H9 (cell line): ENCODE results near the gene ASIC3. TPM values are rescaled to one million over a fixed set of nuclear protein-coding genes. Genes with fewer than 3 reads are reported as not detected.

Experiments
- DNase-seq: peaks from one replicate; pipeline ENCODE4 v3.0.0-alpha.2; 2017
- H2AFZ ChIP-seq: one replicate; pipeline ENCODE4 v1.6.1; 2013; ENCODE audit warnings: mild to moderate bottlenecking, low read length, control low read depth, moderate library complexity
- H2AK5ac ChIP-seq: 2 replicates; pipeline ENCODE4 v1.6.1; 2013; ENCODE audit warnings: low read length, control low read depth, mixed read lengths; ENCODE audit not compliant: insufficient read length
- H2BK120ac ChIP-seq: one replicate; pipeline ENCODE4 v1.6.1; 2013; ENCODE audit warnings: low read depth, mild to moderate bottlenecking, low read length, control low read depth, inconsistent platforms; ENCODE audit not compliant: poor library complexity, severe bottlenecking
- H2BK12ac ChIP-seq: 2 replicates; pipeline ENCODE4 v1.6.1; 2013; ENCODE audit warnings: low read length, control low read depth, mixed read lengths, low read depth; ENCODE audit not compliant: insufficient read length
- H2BK15ac ChIP-seq: 2 replicates; pipeline ENCODE4 v1.6.1; 2013; ENCODE audit warnings: low read depth, low read length, control low read depth
- H2BK20ac ChIP-seq: one replicate; pipeline ENCODE4 v1.6.1; 2013; ENCODE audit warnings: low read depth, mild to moderate bottlenecking, low read length, control low read depth, inconsistent platforms; ENCODE audit not compliant: poor library complexity, severe bottlenecking
- H2BK5ac ChIP-seq: 2 replicates; pipeline ENCODE4 v1.6.1; 2013; ENCODE audit warnings: low read length, control low read depth, mixed read lengths; ENCODE audit not compliant: insufficient read length
- H3K14ac ChIP-seq: 2 replicates; pipeline ENCODE4 v1.6.1; 2013; ENCODE audit warnings: low read length, control low read depth; ENCODE audit not compliant: insufficient read depth
- H3K18ac ChIP-seq: 2 replicates; pipeline ENCODE4 v1.6.1; 2013; ENCODE audit warnings: low read depth, mild to moderate bottlenecking, mixed read lengths, low read length, control low read depth; ENCODE audit not compliant: insufficient read length
- H3K23ac ChIP-seq: 2 replicates; pipeline ENCODE4 v1.6.1; 2013; ENCODE audit warnings: low read length, control low read depth, mixed read lengths, low read depth; ENCODE audit not compliant: insufficient read length
- H3K23me2 ChIP-seq: 2 replicates; pipeline ENCODE4 v1.6.1; 2013; ENCODE audit warnings: low read depth, mild to moderate bottlenecking, mixed read lengths, low read length, control low read depth; ENCODE audit not compliant: insufficient read length, poor library complexity, severe bottlenecking
- H3K27ac ChIP-seq: 2 replicates; pipeline ENCODE4 v1.5.1; 2013; ENCODE audit warnings: low read length, control low read depth, mixed read lengths, low read depth; ENCODE audit not compliant: insufficient read length
- H3K27me3 ChIP-seq: 2 replicates; pipeline ENCODE4 v1.6.1; 2013; ENCODE audit warnings: low read length, control low read depth, inconsistent platforms; ENCODE audit not compliant: insufficient read depth
- H3K4ac ChIP-seq: 2 replicates; pipeline ENCODE4 v1.6.1; 2013; ENCODE audit warnings: low read depth, mild to moderate bottlenecking, control low read depth, inconsistent platforms, low read length, moderate library complexity
- H3K4me1 ChIP-seq: 2 replicates; pipeline ENCODE4 v1.6.1; 2013; ENCODE audit warnings: low read length, control low read depth, inconsistent platforms; ENCODE audit not compliant: insufficient read depth
- H3K4me2 ChIP-seq: 2 replicates; pipeline ENCODE4 v1.6.1; 2013; ENCODE audit warnings: low read length, control low read depth, mixed read lengths; ENCODE audit not compliant: insufficient read length, insufficient read depth
- H3K56ac ChIP-seq: 2 replicates; pipeline ENCODE4 v1.6.1; 2013; ENCODE audit warnings: low read depth, mild to moderate bottlenecking, mixed read lengths, low read length, control low read depth; ENCODE audit not compliant: insufficient read length
- H3K79me1 ChIP-seq: 2 replicates; pipeline ENCODE4 v1.6.1; 2013; ENCODE audit warnings: low read depth, mild to moderate bottlenecking, moderate library complexity, low read length, control low read depth, inconsistent platforms; ENCODE audit not compliant: insufficient read depth, poor library complexity, severe bottlenecking
- H3K79me2 ChIP-seq: 2 replicates; pipeline ENCODE4 v1.6.1; 2013; ENCODE audit warnings: low read length, control low read depth, inconsistent platforms; ENCODE audit not compliant: insufficient read depth
- H3K9ac ChIP-seq: 2 replicates; pipeline ENCODE4 v1.6.1; 2013; ENCODE audit warnings: low read length, control low read depth, mixed read lengths; ENCODE audit not compliant: insufficient read length; ENCODE audit errors: extremely low read depth
- H3K9me3 ChIP-seq: one replicate; pipeline ENCODE4 v1.6.1; 2013; ENCODE audit warnings: low read depth, low read length, inconsistent platforms; ENCODE audit not compliant: control insufficient read depth
- H3T11ph ChIP-seq: one replicate; pipeline ENCODE4 v1.6.1; 2013; ENCODE audit warnings: mild to moderate bottlenecking, low read length, control low read depth, inconsistent platforms
- H4K20me1 ChIP-seq: one replicate; pipeline ENCODE4 v1.6.1; 2013; ENCODE audit not compliant: control insufficient read depth, insufficient read length, insufficient read depth
- H4K5ac ChIP-seq: 2 replicates; pipeline ENCODE4 v1.6.1; 2013; ENCODE audit warnings: low read depth, mild to moderate bottlenecking, mixed read lengths, low read length, control low read depth; ENCODE audit not compliant: insufficient read length
- H4K8ac ChIP-seq: replicated peaks from 2 replicates; pipeline ENCODE4 v1.6.1; 2013; ENCODE audit warnings: low read length, control low read depth, mixed read lengths, low read depth; ENCODE audit not compliant: insufficient read length
- H4K91ac ChIP-seq: 2 replicates; pipeline ENCODE4 v1.6.1; 2013; ENCODE audit warnings: low read depth, mild to moderate bottlenecking, moderate library complexity, mixed read lengths, low read length, control low read depth; ENCODE audit not compliant: insufficient read length
- H3K27ac Mint-ChIP-seq, 3 experiments: 2 replicates in 2 of 3; 3 replicates in 1 of 3; pipeline ENCODE4 v1.8.0; 2020 to 2021; ENCODE audit warnings: mixed read lengths in 3 of 3, mild to moderate bottlenecking in 1 of 3, moderate library complexity in 1 of 3
- H3K27me3 Mint-ChIP-seq: 2 replicates; pipeline ENCODE4 v1.8.0; 2021; ENCODE audit warnings: low read depth, mild to moderate bottlenecking, moderate library complexity, mixed read lengths
- H3K36me3 Mint-ChIP-seq, 3 experiments: 2 replicates in 2 of 3; 3 replicates in 1 of 3; pipeline ENCODE4 v1.8.0; 2020 to 2021; ENCODE audit warnings: low read depth in 3 of 3, mixed read lengths in 3 of 3; ENCODE audit not compliant: insufficient read depth in 1 of 3
- H3K4me1 Mint-ChIP-seq, 2 experiments: 2 replicates each; pipeline ENCODE4 v1.8.0; 2020; ENCODE audit warnings: mixed read lengths in 2 of 2
- H3K4me3 Mint-ChIP-seq, 2 experiments: 2 replicates in 1 of 2; 3 replicates in 1 of 2; pipeline ENCODE4 v1.8.0; 2020 to 2021; ENCODE audit warnings: mild to moderate bottlenecking in 2 of 2, mixed read lengths in 2 of 2, moderate library complexity in 1 of 2
- H3K9me3 Mint-ChIP-seq, 2 experiments: 2 replicates in 1 of 2; 3 replicates in 1 of 2; pipeline ENCODE4 v1.8.0; 2020; ENCODE audit warnings: mild to moderate bottlenecking in 2 of 2, mixed read lengths in 2 of 2, moderate library complexity in 1 of 2
- WGBS: extraction: QIAGEN DNeasy Blood & Tissue Kit; methylation state at CpG from one replicate; pipeline ENCODE4 v1.1.7; 2013; ENCODE audit warnings: missing lambda C conversion rate, low lambda C conversion rate, mixed read lengths; ENCODE audit not compliant: insufficient read length; ENCODE audit errors: extremely low coverage; 5-methylcytosine and 5-hydroxymethylcytosine counted together
- total RNA-seq: library from RNA; stranded (reverse); gene quantifications from 2 replicates; pipeline ENCODE4 v1.2.1, GENCODE V29; 2021
- TF ChIP-seq, protein P1 (sequence below): fragments of 200-600 bp; sonication (generic); conservative IDR thresholded peaks from 3 replicates; pipeline ENCODE4 v1.8.0; 2021; ENCODE audit warnings: antibody characterized with exemption, mild to moderate bottlenecking

ASIC3 gene
- total RNA-seq, 1 experiment from 2014 or later, result 1.7 TPM

DNA sequence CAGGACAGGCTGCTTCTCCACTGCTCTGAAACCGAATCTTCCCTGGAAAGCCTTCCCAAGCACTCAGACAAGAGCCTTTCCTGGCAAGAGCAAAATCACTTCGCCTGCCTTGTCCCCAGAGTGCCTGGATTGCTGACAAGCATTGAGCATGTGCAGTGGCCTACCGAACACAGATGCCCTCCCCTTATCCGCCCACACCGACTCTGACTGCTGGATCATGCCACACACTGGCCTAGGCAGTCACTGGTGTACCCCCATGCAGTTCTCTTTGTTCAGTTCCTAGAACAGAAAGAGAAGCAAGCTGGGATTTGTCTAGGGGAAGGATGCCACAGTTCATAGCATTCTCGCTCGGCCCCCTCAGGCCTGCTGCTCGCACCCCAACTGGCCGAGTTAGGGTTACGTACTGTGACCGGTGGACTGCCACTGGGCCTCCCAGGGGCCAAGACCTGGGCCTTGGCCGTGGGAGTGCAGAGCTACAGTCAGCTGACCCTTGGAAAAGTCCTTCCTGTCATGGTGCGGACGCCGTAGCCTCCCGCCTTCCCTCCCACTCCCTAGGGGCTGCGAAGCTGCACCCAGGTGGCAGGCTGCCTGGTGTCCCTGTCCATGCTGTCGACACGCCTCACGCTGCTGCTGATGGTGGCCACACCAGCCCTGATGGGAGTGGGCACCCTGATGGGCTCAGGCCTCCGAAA, 13.2 kb upstream of the ASIC3 start:
- peaks cover 2% of the 10 kb centered on the region; the same call in 1 of the 2 replicates for H3K27me3 Mint-ChIP-seq
- H2BK5ac ChIP-seq, result no peak overlapping the region
- H2BK20ac ChIP-seq, result no peak overlapping the region
- no peak overlapping the region for H4K91ac ChIP-seq
- H3K23me2 ChIP-seq, result no peaks in the 10 kb centered on the region
- no peak overlapping the region for H3K56ac ChIP-seq
- no peak overlapping the region for H3K4ac ChIP-seq
- no peaks in the 10 kb centered on the region for H3K79me2 ChIP-seq
- H3K4me2 ChIP-seq, result no peak overlapping the region
- no peak overlapping the region for H2AFZ ChIP-seq
- peaks cover 0 to 8% (median 4%) of the 10 kb centered on the region in 3 experiments; a peak in 4 of 7 replicates for H3K36me3 Mint-ChIP-seq
- H3K18ac ChIP-seq, result no peak overlapping the region
- H4K8ac ChIP-seq, result no peak overlapping the region
- no peaks in the 10 kb centered on the region for H3K4me1 ChIP-seq
- H3K14ac ChIP-seq, result no peak overlapping the region
- H3K79me1 ChIP-seq, result no peaks in the 10 kb centered on the region
- no peak overlapping the region for H3K4me3 Mint-ChIP-seq
- no peak overlapping the region for H3K23ac ChIP-seq
- H4K20me1 ChIP-seq, result no peaks in the 10 kb centered on the region
- H4K5ac ChIP-seq, result no peak overlapping the region
- no peak overlapping the region for H3K9ac ChIP-seq
- H2BK120ac ChIP-seq, result no peak overlapping the region
- no peaks in the 10 kb centered on the region for H3K27me3 ChIP-seq
- H3K27ac ChIP-seq, result no peak overlapping the region
- no peak overlapping the region for H3T11ph ChIP-seq
- no peak for DNase-seq
- H2AK5ac ChIP-seq, result no peak overlapping the region
- H3K9me3 ChIP-seq, result no peaks in the 10 kb centered on the region
- H2BK15ac ChIP-seq, result no peak overlapping the region
- no CpG with 5 or more reads among the region's 21 CpGs for WGBS
- no peaks in the 10 kb centered on the region for H3K9me3 Mint-ChIP-seq
- TF ChIP-seq, protein P1, sequence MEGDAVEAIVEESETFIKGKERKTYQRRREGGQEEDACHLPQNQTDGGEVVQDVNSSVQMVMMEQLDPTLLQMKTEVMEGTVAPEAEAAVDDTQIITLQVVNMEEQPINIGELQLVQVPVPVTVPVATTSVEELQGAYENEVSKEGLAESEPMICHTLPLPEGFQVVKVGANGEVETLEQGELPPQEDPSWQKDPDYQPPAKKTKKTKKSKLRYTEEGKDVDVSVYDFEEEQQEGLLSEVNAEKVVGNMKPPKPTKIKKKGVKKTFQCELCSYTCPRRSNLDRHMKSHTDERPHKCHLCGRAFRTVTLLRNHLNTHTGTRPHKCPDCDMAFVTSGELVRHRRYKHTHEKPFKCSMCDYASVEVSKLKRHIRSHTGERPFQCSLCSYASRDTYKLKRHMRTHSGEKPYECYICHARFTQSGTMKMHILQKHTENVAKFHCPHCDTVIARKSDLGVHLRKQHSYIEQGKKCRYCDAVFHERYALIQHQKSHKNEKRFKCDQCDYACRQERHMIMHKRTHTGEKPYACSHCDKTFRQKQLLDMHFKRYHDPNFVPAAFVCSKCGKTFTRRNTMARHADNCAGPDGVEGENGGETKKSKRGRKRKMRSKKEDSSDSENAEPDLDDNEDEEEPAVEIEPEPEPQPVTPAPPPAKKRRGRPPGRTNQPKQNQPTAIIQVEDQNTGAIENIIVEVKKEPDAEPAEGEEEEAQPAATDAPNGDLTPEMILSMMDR, result no peak
- H3K27ac Mint-ChIP-seq, result no peak overlapping the region; a peak in 1 of 7 replicates
- H2BK12ac ChIP-seq, result no peak overlapping the region
- H3K4me1 Mint-ChIP-seq, result peaks cover 2% of the 10 kb centered on the region in 2 experiments; a peak in 1 of 4 replicates
